Ishikawa (cell line): Measurements from ENCODE around the gene CTNNA3.

Source experiments
- CEBPB ChIP-seq: IDR thresholded peaks from 2 replicates; pipeline ENCODE4 v1.6.1; 2012
- CREB1 ChIP-seq: IDR thresholded peaks from 2 replicates; pipeline ENCODE4 v1.6.1; 2012; ENCODE audit warnings: low read depth
- EGR1 ChIP-seq: IDR thresholded peaks from 2 replicates; pipeline ENCODE4 v1.6.1; 2012
- EP300 ChIP-seq: IDR thresholded peaks from 2 replicates; pipeline ENCODE4 v1.6.1; 2012; ENCODE audit warnings: borderline replicate concordance
- FOXM1 ChIP-seq: IDR thresholded peaks from 2 replicates; pipeline ENCODE4 v1.6.1; 2012; ENCODE audit warnings: low read depth, borderline replicate concordance
- NFIC ChIP-seq: IDR thresholded peaks from 2 replicates; pipeline ENCODE4 v1.6.1; 2012
- RAD21 ChIP-seq: IDR thresholded peaks from 2 replicates; pipeline ENCODE4 v1.6.1; 2012; ENCODE audit warnings: low read depth
- TAF1 ChIP-seq: IDR thresholded peaks from 2 replicates; pipeline ENCODE4 v1.6.1; 2012; ENCODE audit warnings: low read depth, mild to moderate bottlenecking
- TCF12 ChIP-seq: IDR thresholded peaks from 2 replicates; pipeline ENCODE4 v1.6.1; 2012; ENCODE audit warnings: low read depth
- TEAD4 ChIP-seq: IDR thresholded peaks from 2 replicates; pipeline ENCODE4 v1.6.1; 2012
- YY1 ChIP-seq: IDR thresholded peaks from 2 replicates; pipeline ENCODE4 v1.6.1; 2012; ENCODE audit warnings: low read depth
- ZBTB7A ChIP-seq: IDR thresholded peaks from 2 replicates; pipeline ENCODE4 v1.6.1; 2012; ENCODE audit warnings: low read depth
- TF ChIP-seq, protein P1 (sequence below): IDR thresholded peaks from 2 replicates; pipeline ENCODE4 v1.6.1; 2012
- TF ChIP-seq, protein P2 (sequence below): IDR thresholded peaks from 2 replicates; pipeline ENCODE4 v1.6.1; 2012
- TF ChIP-seq, protein P3 (sequence below): IDR thresholded peaks from 2 replicates; pipeline ENCODE4 v1.6.1; 2012; ENCODE audit warnings: low read depth, mild to moderate bottlenecking

CTNNA3 gene

DNA sequence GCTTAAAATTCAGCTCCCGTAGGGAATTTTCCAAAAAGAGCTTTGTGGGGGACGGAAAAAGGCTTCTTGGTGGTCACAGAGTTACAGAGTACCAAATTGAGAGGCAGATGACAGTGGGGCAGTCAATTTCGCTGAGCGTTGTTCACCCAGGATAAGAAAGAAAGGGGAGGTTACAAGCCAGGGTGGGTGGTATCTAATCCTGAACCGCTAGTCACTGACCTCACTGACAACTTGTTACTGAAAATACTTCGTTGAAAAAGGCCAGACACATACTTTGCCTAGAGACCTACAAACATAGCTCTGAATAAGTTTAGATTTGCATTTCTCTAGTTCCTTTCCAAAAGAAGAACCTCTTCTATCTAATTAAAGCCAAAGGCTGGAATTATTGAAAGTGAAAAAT is at the start of gene CTNNA3:
TSS of gene CTNNA3 (minus strand) at position 167 of the 400 bp plus-strand sequence.
- TF ChIP-seq, protein P1, sequence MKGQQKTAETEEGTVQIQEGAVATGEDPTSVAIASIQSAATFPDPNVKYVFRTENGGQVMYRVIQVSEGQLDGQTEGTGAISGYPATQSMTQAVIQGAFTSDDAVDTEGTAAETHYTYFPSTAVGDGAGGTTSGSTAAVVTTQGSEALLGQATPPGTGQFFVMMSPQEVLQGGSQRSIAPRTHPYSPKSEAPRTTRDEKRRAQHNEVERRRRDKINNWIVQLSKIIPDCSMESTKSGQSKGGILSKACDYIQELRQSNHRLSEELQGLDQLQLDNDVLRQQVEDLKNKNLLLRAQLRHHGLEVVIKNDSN = no peak
- TF ChIP-seq EP300 (no peak), NFIC (no peak)

DNA sequence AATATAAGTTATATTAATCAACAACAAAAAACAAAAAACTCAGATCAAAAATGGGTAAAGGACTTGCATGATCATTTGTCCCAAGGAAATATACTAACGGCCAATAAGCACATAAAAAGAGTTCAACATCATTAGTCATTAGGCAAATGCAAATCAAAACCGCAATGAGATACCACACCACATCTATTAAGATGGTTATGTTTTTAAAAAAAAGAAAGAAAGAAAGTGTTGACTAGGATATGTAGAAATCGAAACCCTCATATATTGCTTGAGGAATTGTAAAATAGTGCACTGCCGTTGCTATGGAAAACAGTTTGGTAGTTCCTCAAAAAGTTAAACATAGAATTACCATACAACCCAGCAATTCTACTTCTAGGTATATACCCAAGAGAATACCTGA is 39.4 kb upstream of the CTNNA3 start:
- TF ChIP-seq EP300 (no peak), ZBTB7A (no peak), EGR1 (no peak), TCF12 (no peak), NFIC (no peak), TAF1 (no peak), TEAD4 (no peak), RAD21 (no peak), CEBPB (no peak), FOXM1 (no peak), YY1 (no peak), CREB1 (no peak)
- TF ChIP-seq, protein P2, sequence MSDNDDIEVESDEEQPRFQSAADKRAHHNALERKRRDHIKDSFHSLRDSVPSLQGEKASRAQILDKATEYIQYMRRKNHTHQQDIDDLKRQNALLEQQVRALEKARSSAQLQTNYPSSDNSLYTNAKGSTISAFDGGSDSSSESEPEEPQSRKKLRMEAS = no peak
- TF ChIP-seq, protein P3, sequence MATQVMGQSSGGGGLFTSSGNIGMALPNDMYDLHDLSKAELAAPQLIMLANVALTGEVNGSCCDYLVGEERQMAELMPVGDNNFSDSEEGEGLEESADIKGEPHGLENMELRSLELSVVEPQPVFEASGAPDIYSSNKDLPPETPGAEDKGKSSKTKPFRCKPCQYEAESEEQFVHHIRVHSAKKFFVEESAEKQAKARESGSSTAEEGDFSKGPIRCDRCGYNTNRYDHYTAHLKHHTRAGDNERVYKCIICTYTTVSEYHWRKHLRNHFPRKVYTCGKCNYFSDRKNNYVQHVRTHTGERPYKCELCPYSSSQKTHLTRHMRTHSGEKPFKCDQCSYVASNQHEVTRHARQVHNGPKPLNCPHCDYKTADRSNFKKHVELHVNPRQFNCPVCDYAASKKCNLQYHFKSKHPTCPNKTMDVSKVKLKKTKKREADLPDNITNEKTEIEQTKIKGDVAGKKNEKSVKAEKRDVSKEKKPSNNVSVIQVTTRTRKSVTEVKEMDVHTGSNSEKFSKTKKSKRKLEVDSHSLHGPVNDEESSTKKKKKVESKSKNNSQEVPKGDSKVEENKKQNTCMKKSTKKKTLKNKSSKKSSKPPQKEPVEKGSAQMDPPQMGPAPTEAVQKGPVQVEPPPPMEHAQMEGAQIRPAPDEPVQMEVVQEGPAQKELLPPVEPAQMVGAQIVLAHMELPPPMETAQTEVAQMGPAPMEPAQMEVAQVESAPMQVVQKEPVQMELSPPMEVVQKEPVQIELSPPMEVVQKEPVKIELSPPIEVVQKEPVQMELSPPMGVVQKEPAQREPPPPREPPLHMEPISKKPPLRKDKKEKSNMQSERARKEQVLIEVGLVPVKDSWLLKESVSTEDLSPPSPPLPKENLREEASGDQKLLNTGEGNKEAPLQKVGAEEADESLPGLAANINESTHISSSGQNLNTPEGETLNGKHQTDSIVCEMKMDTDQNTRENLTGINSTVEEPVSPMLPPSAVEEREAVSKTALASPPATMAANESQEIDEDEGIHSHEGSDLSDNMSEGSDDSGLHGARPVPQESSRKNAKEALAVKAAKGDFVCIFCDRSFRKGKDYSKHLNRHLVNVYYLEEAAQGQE = no peak
- TF ChIP-seq, protein P1 = no peak

DNA sequence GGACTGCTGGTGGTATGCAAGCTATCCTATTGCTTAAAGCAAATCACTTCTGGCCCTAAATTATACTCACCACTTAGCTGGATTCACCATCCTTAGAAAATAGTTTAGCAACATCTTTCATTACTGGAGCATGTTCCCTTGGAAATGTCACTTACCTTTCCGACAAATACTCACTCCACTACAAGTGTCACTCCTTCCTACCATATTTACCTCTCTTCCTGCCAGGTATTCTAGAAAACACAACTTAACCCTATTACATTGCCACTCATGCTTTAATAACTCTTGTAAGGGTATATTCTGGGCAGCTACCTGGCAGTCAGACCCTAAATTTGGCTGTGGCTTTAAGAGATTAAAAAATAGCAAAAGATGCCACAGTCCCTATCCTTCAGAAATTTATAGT is 37.5 kb upstream of the CTNNA3 start:
- TF ChIP-seq EP300 (no peak), TEAD4 (no peak), TAF1 (no peak), CEBPB (no peak), CREB1 (no peak), FOXM1 (no peak), ZBTB7A (no peak), YY1 (no peak), RAD21 (no peak), TCF12 (no peak)
- TF ChIP-seq, protein P1 = no peak
- TF ChIP-seq, protein P3 = no peak
- TF ChIP-seq, protein P2 = no peak

DNA sequence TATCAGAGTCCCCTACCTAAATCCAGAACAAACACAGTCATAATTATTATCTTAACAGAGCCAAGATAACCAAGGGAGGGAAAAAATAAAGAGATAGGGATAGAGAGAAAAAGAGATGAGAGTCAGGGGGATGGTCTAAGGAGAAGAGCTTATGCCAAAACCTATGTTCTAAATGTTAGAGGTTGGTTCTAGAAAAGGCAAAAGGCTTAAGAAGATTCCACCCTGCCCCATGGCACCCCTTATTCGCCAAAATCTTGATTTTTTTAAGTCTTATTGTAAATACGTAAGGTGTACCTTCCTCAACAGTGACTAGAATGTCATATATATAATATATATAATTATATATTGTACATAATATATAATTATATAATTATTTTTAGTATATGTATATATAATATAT is 29.6 kb upstream of the CTNNA3 start:
- no peak for TF ChIP-seq CREB1
- TF ChIP-seq YY1 = no peak
- TF ChIP-seq, protein P2 = no peak
- no peak for TF ChIP-seq TCF12
- TF ChIP-seq ZBTB7A = no peak
- no peak for TF ChIP-seq EP300
- TF ChIP-seq, protein P3 = no peak
- no peak for TF ChIP-seq TEAD4
- no peak for TF ChIP-seq FOXM1
- no peak for TF ChIP-seq RAD21
- no peak for TF ChIP-seq NFIC
- TF ChIP-seq, protein P1 = no peak
- no peak for TF ChIP-seq TAF1
- TF ChIP-seq CEBPB = no peak
- TF ChIP-seq EGR1 = no peak
